Panc1 (cell line): ENCODE data around the gene FRMD8. TPM values are rescaled to one million over a fixed set of nuclear protein-coding genes. Genes with fewer than 3 reads are reported as not detected.

Experiments used
- ATAC-seq: fragments of 200-7000 bp; cut with Tn5 transposase; 2 replicates; pipeline ENCODE4 v1.9.1; 2020; ENCODE audit warnings: mild to moderate bottlenecking, moderate library complexity
- BruUV-seq: library from RNA; stranded (reverse); fragments of 400-500 nt; replicated peaks from 2 replicates; lab custom pipeline; 2021; lab: Mats Ljungman, UMichigan
- CTCF ChIA-PET: fragments of 300-600 bp; sonication (Branson Sonifier 250); formaldehyde crosslinking; loops from one replicate; lab custom pipeline; 2022; ENCODE audit warnings: antibody characterized with exemption; lab: Charles Lee
- POLR2A ChIA-PET: fragments of 300-600 bp; sonication (Branson Sonifier 250); formaldehyde crosslinking; loops from one replicate; lab custom pipeline; 2022; ENCODE audit warnings: antibody characterized with exemption; lab: Charles Lee
- DNase-seq: peaks from one replicate; pipeline ENCODE4 v3.0.0-alpha.2; 2010; ENCODE audit warnings: low read depth, low spot score
- H3K27ac ChIP-seq: 2 replicates; pipeline ENCODE4 v1.5.1; 2011; ENCODE audit warnings: mild to moderate bottlenecking, low read length, inconsistent platforms
- H3K27me3 ChIP-seq: fragments of 200-500 bp; sonication (Bioruptor generic); 2 replicates; pipeline ENCODE4 v1.6.0; 2014; ENCODE audit warnings: low read length, inconsistent platforms; ENCODE audit not compliant: control insufficient read depth, insufficient read depth
- H3K36me3 ChIP-seq: fragments of 200-500 bp; sonication (Bioruptor generic); 2 replicates; pipeline ENCODE4 v1.5.1; 2014; ENCODE audit warnings: inconsistent platforms, mild to moderate bottlenecking, low read length, moderate library complexity; ENCODE audit not compliant: control insufficient read depth, insufficient read depth
- H3K4me1 ChIP-seq: 2 replicates; pipeline ENCODE4 v1.5.1; 2011; ENCODE audit warnings: inconsistent platforms, mild to moderate bottlenecking, low read length, moderate library complexity; ENCODE audit not compliant: control insufficient read depth, insufficient read depth
- H3K4me3 ChIP-seq, 2 experiments: 2 replicates each; pipeline ENCODE4 v1.5.1; 2011 to 2012; ENCODE audit warnings: low read depth in 2 of 2, low read length in 2 of 2, mild to moderate bottlenecking in 2 of 2, inconsistent platforms in 1 of 2, moderate library complexity in 1 of 2
- H3K9me3 ChIP-seq: fragments of 200-500 bp; sonication (Bioruptor generic); 2 replicates; pipeline ENCODE4 v1.5.1; 2014; ENCODE audit warnings: low read depth, mild to moderate bottlenecking, inconsistent platforms, low read length, moderate library complexity; ENCODE audit not compliant: control insufficient read depth, insufficient read depth
- POLR2AphosphoS5 ChIP-seq: IDR thresholded peaks from 2 replicates; pipeline ENCODE4 v1.6.1; 2012; ENCODE audit warnings: mild to moderate bottlenecking, low read depth, low read length, moderate library complexity
- SIN3A ChIP-seq: IDR thresholded peaks from 2 replicates; pipeline ENCODE4 v1.6.1; 2012; ENCODE audit warnings: low read depth, mild to moderate bottlenecking, low read length, moderate library complexity, borderline replicate concordance; ENCODE audit not compliant: insufficient read depth
- TCF7L2 ChIP-seq: IDR thresholded peaks from 2 replicates; pipeline ENCODE4 v1.6.1; 2011; ENCODE audit warnings: mild to moderate bottlenecking, low read depth, low read length, inconsistent platforms
- in situ Hi-C: cut with HindIII; loops from 2 replicates; pipeline ENCODE4 v1.10.0; 2016; ENCODE audit warnings: low sequenced_read_pairs, low pct_unique_long_range_greater_than_20kb
- intact Hi-C: fragments of 100-400 bp; cut with micrococcal nuclease; formaldehyde crosslinking; loops from one replicate; pipeline ENCODE4 v1.10.0; 2022; ENCODE audit not compliant: unreplicated experiment
- total RNA-seq: library from RNA; stranded (reverse); gene quantifications from one replicate; pipeline ENCODE4 v1.2.1, GENCODE V29; 2021; ENCODE audit not compliant: unreplicated experiment
- TF ChIP-seq, protein P1 (sequence below): fragments of 450-650 bp; IDR thresholded peaks from 2 replicates; pipeline ENCODE4 v1.5.1; 2017; ENCODE audit warnings: mild to moderate bottlenecking
- TF ChIP-seq, protein P2 (sequence below), 2 experiments: IDR thresholded peaks; 2 replicates each; pipeline ENCODE4 v1.6.1; 2011 to 2012; ENCODE audit warnings: low read depth in 2 of 2, control low read depth in 1 of 2, low read length in 1 of 2, mild to moderate bottlenecking in 1 of 2, moderate library complexity in 1 of 2; ENCODE audit not compliant: insufficient read depth in 1 of 2

The FRMD8 gene
- total RNA-seq, 1 experiment from 2014 or later: 85.8 TPM

DNA sequence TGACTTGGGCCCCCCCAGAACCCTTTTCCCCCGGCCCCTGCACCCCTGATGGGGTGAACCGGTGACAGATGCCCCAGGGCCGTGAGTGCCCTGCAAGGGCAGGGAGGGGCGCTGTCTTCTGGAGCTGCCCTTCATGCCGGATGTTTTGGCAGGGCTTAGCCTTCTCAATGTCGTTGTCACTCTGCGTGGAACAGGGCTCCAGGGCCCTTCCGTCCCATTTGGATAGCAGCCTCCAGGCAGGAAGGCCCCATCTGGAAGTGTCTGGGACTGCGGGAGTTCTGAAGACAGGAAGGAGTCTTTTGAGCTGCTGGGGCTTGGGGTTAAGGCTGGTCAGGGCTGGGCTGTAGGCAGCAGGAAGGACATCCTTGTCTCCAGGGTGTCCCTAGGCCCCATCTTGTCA, 4.6 kb downstream of the FRMD8 start:
- Histone ChIP-seq H3K9me3 (no peaks in the 10 kb centered on the region), H3K27ac (peak overlapping the region; percentile 20; the same call in 1 of the 2 replicates), H3K4me3 (no peak overlapping the region), H3K27me3 (no peaks in the 10 kb centered on the region), H3K36me3 (no peaks in the 10 kb centered on the region; the same call in 1 of the 2 replicates), H3K4me1 (peaks cover 43% of the 10 kb centered on the region)
- no peak for TF ChIP-seq POLR2AphosphoS5
- TF ChIP-seq, protein P1, sequence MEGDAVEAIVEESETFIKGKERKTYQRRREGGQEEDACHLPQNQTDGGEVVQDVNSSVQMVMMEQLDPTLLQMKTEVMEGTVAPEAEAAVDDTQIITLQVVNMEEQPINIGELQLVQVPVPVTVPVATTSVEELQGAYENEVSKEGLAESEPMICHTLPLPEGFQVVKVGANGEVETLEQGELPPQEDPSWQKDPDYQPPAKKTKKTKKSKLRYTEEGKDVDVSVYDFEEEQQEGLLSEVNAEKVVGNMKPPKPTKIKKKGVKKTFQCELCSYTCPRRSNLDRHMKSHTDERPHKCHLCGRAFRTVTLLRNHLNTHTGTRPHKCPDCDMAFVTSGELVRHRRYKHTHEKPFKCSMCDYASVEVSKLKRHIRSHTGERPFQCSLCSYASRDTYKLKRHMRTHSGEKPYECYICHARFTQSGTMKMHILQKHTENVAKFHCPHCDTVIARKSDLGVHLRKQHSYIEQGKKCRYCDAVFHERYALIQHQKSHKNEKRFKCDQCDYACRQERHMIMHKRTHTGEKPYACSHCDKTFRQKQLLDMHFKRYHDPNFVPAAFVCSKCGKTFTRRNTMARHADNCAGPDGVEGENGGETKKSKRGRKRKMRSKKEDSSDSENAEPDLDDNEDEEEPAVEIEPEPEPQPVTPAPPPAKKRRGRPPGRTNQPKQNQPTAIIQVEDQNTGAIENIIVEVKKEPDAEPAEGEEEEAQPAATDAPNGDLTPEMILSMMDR: no peak
- TF ChIP-seq, protein P2, sequence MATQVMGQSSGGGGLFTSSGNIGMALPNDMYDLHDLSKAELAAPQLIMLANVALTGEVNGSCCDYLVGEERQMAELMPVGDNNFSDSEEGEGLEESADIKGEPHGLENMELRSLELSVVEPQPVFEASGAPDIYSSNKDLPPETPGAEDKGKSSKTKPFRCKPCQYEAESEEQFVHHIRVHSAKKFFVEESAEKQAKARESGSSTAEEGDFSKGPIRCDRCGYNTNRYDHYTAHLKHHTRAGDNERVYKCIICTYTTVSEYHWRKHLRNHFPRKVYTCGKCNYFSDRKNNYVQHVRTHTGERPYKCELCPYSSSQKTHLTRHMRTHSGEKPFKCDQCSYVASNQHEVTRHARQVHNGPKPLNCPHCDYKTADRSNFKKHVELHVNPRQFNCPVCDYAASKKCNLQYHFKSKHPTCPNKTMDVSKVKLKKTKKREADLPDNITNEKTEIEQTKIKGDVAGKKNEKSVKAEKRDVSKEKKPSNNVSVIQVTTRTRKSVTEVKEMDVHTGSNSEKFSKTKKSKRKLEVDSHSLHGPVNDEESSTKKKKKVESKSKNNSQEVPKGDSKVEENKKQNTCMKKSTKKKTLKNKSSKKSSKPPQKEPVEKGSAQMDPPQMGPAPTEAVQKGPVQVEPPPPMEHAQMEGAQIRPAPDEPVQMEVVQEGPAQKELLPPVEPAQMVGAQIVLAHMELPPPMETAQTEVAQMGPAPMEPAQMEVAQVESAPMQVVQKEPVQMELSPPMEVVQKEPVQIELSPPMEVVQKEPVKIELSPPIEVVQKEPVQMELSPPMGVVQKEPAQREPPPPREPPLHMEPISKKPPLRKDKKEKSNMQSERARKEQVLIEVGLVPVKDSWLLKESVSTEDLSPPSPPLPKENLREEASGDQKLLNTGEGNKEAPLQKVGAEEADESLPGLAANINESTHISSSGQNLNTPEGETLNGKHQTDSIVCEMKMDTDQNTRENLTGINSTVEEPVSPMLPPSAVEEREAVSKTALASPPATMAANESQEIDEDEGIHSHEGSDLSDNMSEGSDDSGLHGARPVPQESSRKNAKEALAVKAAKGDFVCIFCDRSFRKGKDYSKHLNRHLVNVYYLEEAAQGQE (IDR thresholded peaks at IDR 0.05; ENCODE audit: insufficient read depth in 1 of 2, low read depth in 2 of 2, low read length in 1 of 2): no peak
- TF ChIP-seq SIN3A: no peak
- TF ChIP-seq TCF7L2: no peak
- ATAC-seq: 0 out of 2 replicates have a peak, but pooled peaks have one; percentile 6
- in situ Hi-C loops (no loop called here), intact Hi-C loops (no loop called here)
- ChIA-PET CTCF (no interaction called here), POLR2A (interaction anchor here (0.5 to 1.0 kb wide), 3 partner anchors 10 to 87 kb away, joined by 3 to 7 read pairs (median 4); no protein-coding TSS in a partner anchor)
- no peak for DNase-seq
- no TSS peak for BruUV-seq

DNA sequence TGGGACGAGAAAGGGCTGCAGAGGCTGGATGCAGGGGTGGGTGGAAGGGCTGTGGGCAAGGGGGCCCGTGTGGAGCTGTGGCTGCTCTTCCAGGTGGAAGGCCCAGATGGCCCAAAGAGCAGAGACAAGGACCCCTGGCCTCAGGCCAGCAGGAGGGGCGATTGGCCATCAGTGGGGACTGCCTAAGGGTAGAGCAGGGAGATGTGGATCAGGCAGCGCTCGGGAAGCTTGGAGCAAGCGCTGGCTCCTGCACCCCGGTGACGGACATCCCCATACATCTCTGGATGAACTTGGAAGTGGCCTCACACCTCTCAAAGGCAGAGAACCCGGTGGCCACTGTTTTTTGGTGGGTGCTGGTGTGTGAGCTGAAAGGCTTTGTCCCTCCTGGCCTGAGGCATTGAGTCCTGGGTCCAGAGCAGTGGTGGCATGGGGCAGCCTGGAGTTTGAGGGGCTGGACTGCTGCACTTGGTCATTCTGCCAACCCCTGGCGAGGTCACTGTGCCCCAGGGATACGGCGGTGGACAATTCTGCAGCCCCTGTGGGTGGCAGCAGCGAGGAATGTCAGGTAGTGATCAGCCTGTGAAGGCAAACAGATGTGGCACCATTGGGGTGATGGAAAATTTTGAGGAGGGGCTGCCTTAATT, 5.9 kb downstream of the FRMD8 start:
- ChIA-PET CTCF (no interaction called here), POLR2A (no interaction called here)
- no peaks in the 10 kb centered on the region for H3K9me3 ChIP-seq
- no peak for DNase-seq
- peaks cover 38% of the 10 kb centered on the region for H3K4me1 ChIP-seq
- no peaks in the 10 kb centered on the region for H3K36me3 ChIP-seq
- TF ChIP-seq POLR2AphosphoS5 (no peak), TCF7L2 (no peak), SIN3A (no peak)
- TF ChIP-seq, protein P2 (IDR thresholded peaks at IDR 0.05; ENCODE audit: insufficient read depth in 1 of 2, low read depth in 2 of 2, low read length in 1 of 2): no peak
- TF ChIP-seq, protein P1: no peak
- TSS peak; percentile 7 for BruUV-seq
- H3K27me3 ChIP-seq: no peaks in the 10 kb centered on the region
- in situ Hi-C loops: no loop called here
- intact Hi-C loops: no loop called here
- no peak overlapping the region for H3K27ac ChIP-seq
- no peak overlapping the region for H3K4me3 ChIP-seq
- no peak for ATAC-seq
